NCI-H1048 (cell line): Measurements from ENCODE around the gene SURF1.
"Not testable (repeated sequence)": the region's sequence is repeated elsewhere in the genome, so short reads cannot be mapped to it uniquely, and the experiment has no call there.

Source experiments
- DNase-seq: peaks from one replicate; lab custom pipeline; 2025; lab: John Stamatoyannopoulos, UW

SURF1 gene

DNA sequence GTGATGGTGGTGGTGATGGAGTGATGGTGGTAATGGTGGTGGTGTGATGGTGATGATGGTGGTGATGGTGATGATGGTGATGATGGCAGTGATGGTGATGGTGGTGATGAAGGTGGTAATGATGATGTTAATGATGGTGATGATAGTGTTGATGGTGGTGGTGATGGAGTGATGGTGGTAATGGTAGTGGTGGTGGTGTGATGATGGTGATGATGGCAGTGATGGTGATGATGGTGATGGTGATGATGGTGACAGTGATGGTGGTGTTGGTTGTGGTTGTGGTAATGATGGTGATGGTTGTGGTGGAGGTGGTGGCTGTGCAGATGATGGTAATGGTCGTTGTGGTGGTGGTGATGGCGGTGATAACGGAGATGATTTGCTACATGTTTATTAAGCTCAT lies 27.2 kb upstream of the SURF1 start:
- DNase-seq = no peak

DNA sequence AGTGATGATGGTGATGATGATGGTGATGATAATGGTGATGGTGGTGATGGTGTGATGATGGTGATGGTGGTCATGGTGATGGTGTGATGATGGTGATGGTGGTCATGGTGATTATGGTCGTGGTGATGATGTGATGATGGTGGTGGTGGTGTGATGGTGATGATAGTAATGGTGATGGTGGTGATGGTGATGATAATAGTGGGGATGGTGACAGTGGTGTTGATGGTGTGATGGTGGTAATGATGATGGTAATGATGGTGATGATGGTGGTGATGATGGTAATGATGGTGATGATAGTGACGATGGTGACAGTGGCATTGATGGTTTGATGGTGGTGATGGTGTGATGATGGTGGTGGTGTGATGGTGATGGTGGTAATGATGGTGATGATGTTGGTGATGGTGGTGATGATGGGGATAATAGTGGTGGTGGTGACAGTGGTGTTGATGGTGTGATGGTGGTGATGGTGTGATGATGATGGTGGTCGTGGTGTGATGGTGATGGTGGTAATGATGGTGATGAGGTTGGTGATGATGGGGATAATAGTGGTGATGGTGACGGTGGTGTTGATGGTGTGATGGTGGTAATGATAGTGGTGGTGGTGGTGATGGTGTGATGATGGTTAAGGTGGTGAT lies 26.3 kb upstream of the SURF1 start:
- no peak for DNase-seq

DNA sequence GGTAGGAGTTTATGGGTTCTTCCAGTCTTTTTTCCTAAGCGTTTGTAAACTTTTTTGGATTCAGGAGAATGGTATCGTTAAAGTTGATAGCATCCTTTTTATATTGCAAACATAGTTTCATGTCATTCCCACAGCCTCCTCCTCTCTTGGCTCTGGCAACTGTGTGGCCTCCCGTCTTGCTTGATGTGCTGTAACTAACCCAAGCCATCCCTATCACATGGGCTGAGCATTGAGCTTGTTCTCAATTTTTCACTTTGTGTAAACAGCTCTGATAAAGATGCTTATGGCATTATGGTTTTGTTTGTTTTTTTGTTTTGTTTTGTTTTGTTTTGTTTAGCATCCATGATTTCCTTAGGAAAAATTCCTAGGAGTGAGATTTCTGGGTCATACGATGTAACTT lies 24.4 kb upstream of the SURF1 start:
- no peak for DNase-seq

DNA sequence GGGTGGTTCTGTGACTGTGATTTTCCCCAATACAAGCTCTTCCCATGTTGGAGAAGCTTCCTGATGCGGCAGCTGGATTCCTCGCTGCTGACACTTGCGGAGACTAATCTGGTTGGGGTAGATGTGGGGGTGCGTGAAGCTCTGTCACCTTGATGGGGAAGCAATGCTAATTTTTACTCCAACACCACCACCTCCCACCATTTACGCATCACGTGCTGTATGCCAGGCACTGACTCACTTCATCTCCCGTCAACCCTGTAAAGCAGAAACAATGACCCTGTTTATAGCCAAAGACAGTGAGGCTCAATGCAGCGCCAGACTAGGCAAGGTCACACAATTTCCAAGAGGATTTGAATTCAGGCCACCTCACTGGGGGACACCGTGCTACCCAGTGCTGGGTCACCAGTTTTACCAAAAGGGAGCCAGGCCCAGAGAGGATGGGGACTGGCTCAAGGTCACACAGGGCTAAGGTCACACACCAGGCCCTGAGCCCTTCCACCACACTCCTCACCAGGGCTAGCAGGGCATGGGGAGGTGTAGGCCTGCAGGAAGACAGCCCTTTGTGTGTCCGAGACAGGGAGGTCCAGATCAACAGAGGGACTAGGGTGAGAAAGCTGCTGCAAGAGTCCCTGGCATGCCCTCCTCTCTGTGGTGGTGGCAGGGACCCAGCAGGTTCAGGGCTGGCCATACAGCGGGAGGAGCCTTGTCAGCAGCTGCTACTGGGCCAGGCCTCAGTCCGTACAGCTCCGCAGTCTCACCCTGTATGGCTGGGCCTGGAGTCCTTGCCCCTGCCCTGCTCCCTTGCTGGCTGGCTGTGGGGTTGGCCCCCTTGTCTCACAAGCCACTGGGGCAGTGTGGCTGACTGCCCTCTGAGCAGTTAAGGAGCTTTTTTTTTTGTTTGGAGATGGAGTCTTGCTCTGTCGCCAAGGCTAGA lies 23.1 kb upstream of the SURF1 start:
- DNase-seq = no peak

DNA sequence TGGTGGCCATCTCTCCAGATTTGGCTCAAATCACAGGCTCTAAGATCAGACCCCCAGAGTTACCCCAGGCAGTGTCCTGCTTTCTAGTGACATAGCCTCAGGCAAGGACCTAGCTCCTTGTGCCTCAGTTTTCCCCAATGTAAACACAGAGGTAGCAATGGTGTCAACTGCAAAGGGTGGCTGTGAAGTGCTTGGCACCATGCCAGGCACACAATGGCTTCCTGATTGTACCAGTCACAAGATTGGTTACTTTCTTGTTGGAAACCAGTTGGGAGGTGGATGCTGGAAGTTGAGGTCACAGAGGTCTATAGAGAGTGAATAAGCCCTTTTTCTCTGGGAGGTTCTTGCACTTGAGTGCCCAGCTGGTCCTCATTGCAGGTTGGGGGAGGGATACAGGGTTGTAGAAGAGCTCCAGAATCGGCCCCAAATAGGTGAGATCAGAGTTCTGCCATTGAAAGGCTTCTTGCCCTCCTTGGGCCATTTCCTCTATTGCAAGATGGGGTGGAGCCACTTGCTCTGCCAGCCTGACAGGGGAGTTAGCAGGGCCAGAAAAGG lies 22.2 kb upstream of the SURF1 start:
- DNase-seq = no peak

DNA sequence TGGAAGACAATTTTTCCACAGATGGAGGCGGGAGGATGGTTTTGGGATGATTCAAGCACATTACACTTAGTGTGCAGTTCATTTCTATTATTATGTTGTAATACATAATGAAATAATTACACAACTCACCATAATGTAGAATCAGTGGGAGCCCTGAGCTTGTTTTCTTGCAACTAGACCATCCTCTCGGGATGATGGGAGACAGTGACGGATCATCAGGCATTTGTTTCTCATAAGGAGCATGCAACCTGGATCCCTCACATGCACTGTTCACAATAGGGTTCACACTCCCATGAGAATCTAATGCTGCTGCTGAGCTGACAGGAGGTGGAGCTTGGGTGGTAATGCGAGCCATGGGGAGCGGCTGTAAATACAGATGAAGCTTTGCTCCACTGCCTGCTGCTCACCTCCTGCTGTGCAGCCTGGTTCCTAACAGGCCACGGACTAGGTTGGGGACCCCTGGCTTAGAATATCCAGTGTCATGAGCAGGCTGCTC lies 21.5 kb upstream of the SURF1 start:
- DNase-seq = no peak

DNA sequence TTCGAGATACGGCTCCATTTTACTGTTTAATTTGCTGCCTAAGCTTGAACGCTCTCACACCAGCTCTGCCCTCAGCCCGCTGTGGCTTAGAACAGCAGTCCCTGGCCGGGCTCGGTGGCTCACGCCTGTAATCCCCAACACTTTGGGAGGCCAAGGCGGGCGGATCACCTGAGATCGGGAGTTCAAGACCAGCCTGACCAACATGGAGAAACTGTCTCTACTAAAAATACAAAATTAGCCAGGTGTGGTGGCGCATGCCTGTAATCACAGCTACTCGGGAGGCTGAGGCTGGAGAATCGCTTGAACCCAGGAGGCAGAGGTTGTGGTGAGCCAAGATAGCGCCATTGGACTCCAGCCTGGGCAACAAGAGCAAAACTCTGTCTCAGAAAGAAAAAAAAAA lies 21.0 kb upstream of the SURF1 start:
- DNase-seq = not testable (repeated sequence)

DNA sequence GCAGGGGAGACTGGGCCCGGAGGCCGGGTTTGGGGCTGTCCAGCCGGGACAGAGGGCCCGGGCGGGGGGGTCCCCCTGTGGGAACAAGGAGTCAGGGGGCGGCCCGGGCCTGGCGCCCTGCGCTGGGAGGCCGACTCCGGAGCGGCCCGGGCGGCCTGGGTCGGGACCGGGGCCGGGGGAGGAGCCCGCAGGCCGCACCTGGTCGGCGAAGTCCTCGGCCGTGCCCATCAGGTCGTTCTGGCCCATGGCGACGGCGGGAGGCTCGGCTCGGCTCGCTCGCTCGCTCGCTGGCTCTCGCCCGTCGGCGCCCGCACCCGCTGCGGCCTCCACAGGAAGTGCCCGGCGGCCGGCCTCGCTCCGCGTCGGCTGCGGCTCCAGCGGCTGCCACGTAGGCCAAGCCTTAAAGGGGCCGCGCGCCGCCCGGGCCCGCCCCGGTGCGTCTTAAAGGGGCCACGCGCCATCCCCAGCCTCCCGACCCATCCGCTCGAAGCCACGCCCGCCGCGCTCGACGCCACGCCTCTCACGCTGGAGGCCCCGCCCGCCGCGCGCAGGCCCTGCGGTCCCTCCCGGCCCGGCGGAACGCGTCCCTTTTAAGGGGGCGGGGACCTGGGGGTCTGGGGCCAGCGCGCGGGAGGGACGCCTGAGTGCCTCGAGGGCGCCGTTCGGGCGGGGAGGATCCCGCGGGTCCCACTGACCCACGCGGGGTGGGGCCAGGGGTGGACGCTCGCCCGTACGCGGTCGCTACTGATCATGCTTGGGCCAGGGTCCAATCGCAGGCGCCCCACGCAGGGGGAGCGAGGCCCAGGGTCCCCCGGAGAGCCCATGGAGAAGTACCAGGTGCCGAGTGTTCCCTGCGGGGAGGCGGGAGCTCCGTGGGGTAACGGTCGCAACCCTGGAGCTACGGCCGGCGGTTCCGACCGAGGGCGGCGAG lies 19.7 kb upstream of the SURF1 start, which contains the start of the genes STKLD1 and SURF4:
Gene STKLD1 (plus strand): TSS at position 643 of the 931 bp plus-strand sequence. CDS start 108 bp downstream, at position 751.
Gene SURF4 (minus strand): TSS at position 337 of the 931 bp plus-strand sequence. CDS start 91 bp downstream, at position 246.
- peak; percentile 87 for DNase-seq

DNA sequence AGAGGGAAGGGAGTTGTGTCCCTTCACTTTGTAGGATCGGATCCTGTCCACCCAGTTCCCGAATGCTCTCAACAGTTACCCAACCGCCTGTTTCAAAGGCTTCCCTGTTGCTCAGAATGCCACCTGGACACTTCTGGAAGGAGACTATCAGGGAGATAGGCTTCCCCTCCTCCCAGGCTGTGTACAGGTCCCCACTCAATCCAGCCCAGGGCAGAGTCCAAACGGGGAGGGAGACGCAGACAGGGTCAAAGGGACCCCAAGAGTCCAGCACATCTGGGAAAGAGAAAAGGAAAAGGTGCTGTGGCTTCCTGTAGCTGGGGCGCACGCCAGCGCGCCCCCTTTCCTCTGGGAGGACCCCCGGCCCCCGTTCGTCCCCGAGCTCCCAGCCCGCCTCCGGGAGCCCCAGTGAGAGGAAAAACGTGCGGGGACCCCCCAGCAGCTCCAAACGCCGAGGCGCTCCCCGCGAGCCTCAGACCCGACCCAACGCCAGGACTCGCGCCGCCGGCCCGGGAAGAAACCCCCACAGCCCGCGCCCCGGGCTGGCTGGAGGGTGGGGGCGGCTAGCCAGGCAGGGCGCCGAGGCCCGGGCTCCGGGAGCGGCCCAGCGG lies 18.9 kb upstream of the SURF1 start:
- no peak for DNase-seq

DNA sequence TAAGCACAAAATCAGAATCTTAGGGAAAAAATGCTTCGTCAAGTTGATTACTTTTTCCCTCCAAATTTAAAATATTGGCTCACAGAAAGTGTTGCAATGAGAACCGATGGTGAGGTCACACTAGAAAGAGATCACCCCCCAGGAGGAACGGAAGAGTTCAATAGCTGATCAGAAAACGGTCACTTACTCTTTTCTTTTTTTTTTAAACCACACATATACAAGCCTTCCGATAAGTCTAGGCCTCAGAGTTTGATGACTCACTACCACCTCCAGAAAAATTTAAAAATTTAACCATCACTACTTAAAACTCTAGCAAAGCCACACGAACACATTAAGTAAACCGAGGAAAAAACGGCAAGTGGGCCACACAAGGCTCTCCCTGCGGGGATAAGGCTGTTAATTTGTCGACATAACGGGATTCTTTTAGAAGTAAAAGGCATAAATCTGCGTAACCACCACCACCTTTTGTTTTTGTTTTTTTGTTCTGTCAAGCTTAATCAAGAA lies 18.4 kb upstream of the SURF1 start:
- DNase-seq = no peak

DNA sequence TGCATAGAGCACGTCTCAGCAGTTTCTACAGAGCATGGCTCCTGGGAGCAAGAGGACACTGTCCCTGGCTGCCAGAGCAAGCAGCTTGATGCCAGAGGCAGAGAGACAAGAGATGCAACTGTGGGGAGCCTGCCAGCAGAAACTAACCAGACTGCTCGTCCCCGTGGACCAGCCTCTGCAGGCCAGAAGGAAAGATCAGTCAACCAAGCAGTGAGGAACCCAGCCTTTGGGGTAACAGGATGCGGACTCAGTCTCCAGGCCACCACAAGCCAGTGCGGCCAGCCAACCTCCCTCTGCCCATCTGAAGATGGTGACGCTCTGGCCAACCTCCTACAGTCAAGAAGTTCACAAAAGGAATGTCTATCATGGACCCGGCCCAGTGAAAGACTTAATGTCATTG lies 15.9 kb upstream of the SURF1 start:
- no peak for DNase-seq

DNA sequence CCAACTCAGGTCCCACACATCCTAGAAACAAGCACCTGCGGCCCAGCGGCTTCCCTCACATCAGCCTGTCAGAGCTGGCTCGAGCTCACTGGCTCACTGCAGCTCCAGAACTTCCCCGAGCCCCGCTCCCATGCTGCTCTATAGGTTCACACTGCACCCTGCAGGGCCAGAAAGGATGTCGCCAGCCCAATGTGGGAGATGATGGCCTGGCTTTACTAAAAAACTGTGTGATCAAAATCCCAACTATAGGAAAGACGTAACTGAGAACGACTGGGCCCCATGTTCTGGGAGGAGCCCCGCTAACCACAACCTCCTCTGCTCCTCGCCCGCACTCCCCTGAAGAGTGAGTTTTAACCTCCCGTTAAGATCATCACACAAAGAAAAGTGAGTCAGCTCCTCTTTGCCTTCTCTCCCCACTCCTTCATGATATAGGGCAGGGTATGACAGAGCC lies 15.0 kb upstream of the SURF1 start:
- no peak for DNase-seq

DNA sequence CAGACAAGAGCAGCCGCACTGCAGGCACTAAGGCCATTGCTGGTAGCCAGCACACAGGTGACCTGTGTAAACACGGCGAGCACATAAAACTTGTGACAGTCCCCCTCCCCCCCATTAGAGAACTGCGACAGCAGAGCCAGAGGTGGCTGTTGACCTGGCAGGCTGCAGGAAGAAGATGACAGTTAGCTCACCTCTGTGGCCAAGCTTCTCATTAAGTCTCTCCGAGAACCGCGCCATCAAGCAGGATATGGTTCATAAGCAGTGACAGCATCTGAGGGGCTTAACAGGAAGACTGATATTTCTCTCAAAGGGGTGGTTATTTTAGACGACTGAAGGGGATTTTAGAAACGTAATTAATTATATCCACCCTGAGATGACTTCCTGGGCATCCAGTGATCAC lies 14.4 kb upstream of the SURF1 start:
- DNase-seq = no peak

DNA sequence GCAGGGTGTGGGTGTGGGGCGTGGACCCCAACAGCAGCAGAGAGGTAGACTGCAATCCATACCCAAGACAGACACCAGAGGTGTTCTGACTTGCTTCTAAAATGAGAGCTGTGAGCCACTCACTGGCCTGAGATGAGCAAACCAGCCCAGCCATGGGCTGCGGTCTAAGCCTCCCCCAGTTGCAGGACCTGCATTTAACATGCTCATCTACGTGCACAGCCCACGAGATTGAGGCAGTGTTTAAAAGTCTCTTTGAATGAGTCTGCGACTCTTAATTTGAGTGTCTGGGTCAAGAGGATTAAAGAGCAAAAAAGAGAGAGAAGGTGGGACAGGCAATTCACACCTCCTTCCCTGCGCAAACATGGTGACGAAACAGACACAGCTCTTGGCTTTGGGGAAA lies 13.6 kb upstream of the SURF1 start:
- no peak for DNase-seq

DNA sequence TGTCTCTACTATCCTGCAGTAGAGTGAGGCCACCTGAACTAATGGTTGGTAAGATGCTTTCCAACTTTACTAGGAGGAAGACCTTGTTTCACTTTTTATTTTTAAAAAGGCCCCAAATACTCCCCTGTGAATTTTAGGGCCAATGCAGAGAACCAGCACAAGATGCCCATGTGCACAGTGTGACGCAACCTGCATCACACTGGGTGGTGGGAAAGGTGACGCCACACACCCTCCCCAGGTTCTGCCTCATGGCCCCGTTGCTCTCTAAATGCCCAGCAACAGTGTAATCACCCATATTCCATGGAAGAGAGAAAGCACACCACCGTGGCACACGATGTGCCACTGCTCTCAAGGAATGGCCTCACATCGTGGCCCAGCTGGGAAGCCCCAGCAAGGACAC lies 13.1 kb upstream of the SURF1 start:
- no peak for DNase-seq

DNA sequence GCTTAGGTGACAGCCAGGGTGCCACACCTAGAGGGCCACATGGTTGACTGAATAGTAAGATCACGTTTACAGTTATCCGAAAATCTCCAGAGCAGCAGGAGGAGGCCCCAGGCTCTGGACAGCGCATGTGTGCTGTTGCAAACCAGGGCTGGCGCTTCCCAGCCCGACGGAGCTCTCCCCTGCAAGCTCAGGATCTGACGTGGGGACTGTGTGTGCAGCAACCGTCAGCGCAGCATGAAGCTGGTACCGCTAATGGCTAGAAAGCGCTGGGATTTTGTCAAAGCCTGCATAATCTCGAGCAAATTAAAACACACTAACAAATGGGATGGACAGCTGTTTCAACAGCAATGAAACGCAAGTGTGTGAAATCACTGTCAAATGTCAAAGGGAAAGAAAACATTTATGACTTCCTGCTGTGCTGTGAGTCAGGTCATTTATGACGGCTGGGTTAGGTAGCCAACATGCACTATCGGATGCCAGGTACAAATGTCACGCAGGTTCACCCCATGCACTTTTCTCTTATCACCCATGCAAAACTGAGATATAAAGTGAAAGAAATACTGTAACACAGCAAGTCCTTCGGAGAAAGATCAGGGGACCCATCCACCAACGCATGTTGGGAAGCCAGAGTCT lies 12.1 kb upstream of the SURF1 start:
- no peak for DNase-seq

DNA sequence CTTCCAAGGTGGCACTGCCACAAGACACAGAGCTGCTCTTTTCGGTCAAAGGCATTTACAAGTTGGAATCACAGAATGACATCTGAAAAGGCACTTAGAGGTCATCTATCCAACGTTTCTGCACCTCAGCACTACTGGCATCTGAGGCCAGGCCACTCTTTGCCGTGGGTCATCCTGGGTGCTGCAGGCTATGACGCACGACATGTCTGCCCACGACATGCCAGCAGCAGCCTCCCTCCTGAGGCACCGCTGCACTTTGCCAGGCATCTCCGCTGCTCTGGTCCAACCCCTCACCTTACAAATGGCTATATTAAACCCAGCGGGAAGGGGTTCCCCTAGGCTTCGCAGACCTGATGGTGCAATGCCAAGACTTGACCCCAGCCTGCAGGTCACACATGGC lies 11.5 kb upstream of the SURF1 start:
- no peak for DNase-seq

DNA sequence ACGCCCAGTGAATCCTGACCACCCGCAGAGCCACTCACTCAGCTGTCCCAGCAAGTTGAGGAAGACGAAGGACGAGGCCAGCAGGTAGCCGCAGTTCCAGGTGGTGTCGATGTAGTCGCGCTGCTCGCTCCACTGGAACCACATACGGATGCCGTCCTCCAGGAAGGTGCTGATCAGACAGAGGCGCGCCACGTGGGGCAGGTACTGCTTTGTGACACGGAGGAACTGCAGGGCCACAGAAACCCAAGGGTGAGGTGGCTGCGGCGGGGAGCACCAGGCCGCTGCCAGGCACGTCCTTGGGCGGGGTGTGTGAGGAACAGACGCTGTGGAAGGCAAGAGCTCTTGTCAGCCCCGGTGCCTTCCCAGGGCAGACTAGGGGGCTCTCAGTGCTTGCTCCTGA lies 10.9 kb upstream of the SURF1 start:
- DNase-seq = no peak

DNA sequence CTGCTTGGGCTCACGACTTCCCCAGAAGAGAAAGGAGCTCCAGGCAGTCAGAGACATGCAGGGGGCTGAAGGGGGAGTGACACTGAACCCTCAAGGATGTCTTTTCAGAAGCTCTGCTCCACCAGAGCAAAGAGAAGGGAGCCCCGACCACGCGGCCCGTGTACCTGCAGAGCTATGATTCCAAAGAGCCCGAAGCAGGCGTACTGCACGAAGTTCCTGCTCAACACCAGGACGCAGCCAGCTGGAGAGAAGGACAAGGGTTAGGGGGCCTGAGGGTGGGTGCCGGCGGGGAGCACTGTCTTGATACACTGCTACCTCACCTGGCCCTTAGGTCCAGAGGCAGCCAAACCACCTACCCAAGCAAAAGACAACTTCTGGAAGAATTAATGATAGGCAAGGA lies 10.1 kb upstream of the SURF1 start:
- DNase-seq = no peak

DNA sequence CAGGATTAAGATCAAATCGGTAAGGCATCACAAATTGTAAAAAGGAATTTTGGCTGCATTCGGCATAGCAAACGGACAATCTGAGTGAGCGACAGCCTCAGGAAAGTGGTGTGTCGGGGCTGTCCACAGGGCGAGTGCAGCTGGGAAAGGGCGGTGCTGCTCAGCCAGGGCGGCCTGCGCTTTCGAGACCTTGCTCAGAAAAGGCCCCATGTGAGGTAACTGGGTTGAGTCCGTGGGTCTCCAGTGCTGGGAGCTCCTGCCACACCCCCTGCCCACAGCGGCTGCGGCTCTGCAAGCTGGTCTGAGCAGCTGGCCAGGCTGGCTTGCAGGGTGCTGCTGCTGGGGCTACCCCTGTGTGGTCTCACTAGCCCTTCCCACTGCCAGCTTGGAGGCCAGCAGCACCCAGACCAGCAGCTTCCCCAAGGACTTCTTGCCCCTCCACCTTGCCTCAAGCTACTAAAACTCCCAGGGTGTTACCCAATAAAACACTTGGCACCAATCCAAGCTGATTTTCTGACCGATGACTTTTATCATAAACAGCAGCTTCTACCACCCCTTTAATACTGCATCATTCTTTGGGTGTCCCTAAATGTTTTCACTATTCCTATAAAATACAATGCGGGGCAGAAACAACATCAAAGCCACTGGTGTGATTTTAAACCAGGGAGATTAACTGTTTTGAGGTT lies 6.2 kb upstream of the SURF1 start:
- no peak for DNase-seq
